Non-pigmented ciliary epithelial cell (primary cell): ENCODE measurements around the gene HSPH1.
A peak's percentile ranks its signal among the peaks of the same experiment; 100 is the strongest.
"Not testable (repeated sequence)": the region's sequence is repeated elsewhere in the genome, so short reads cannot be mapped to it uniquely, and the experiment has no call there.

Experiments used
- DNase-seq: peaks from one replicate; pipeline ENCODE4 v3.0.0-alpha.2; 2010; ENCODE audit warnings: low read depth

The HSPH1 gene

GRCh38 chr13:31131470-31131961 is 30.2 kb downstream of the HSPH1 start:
- DNase-seq, result no peak

- DNase-seq, result no peak
Measured at GRCh38 chr13:31129419-31129818, 32.3 kb downstream of the HSPH1 start.

GRCh38 chr13:31124204-31124603 is 37.5 kb downstream of the HSPH1 start:
- DNase-seq, result no peak

- no peak for DNase-seq
Measured at GRCh38 chr13:31122544-31123260, 39.0 kb downstream of the HSPH1 start.

GRCh38 chr13:31122143-31122542 is 39.6 kb downstream of the HSPH1 start:
- no peak for DNase-seq

- no peak for DNase-seq
Measured at GRCh38 chr13:31121379-31122140, 40.1 kb downstream of the HSPH1 start.

GRCh38 chr13:31119966-31120700 is 41.6 kb downstream of the HSPH1 start:
- DNase-seq, result no peak

- DNase-seq, result no peak
Measured at GRCh38 chr13:31119526-31119925, 42.2 kb downstream of the HSPH1 start.

GRCh38 chr13:31116224-31116623 is 45.5 kb downstream of the HSPH1 start:
- DNase-seq, result no peak

GRCh38 chr13:31115616-31116015 is 46.1 kb downstream of the HSPH1 start:
- DNase-seq, result no peak

GRCh38 chr13:31114641-31115040 is 47.1 kb downstream of the HSPH1 start:
- DNase-seq, result no peak

GRCh38 chr13:31111136-31111535 is 50.6 kb downstream of the HSPH1 start:
- DNase-seq, result peak; percentile 32

- no peak for DNase-seq
Measured at GRCh38 chr13:31110617-31111016, 51.1 kb downstream of the HSPH1 start.

- no peak for DNase-seq
Measured at GRCh38 chr13:31110169-31110568, 51.5 kb downstream of the HSPH1 start.

- DNase-seq, result no peak
Measured at GRCh38 chr13:31107109-31107508, 54.6 kb downstream of the HSPH1 start.

- no peak for DNase-seq
Measured at GRCh38 chr13:31105856-31106255, 55.8 kb downstream of the HSPH1 start.

GRCh38 chr13:31105020-31105795 is 56.5 kb downstream of the HSPH1 start:
- DNase-seq, result no peak

GRCh38 chr13:31102905-31103304 is 58.8 kb downstream of the HSPH1 start:
- DNase-seq, result no peak

- no peak for DNase-seq
Measured at GRCh38 chr13:31101472-31102170, 60.1 kb downstream of the HSPH1 start.

GRCh38 chr13:31100721-31101120 is 61.0 kb downstream of the HSPH1 start:
- DNase-seq, result no peak

GRCh38 chr13:31097911-31098434 is 63.7 kb downstream of the HSPH1 start:
- DNase-seq, result not testable (repeated sequence)
